Kasumi-1 (cell line): ENCODE data around the gene PPP1R27.

Experiments
- DNase-seq, 2 experiments: peaks; one replicate each; lab custom pipeline; 2025; lab: John Stamatoyannopoulos, UW

The PPP1R27 gene

GRCh38 chr17:81834831-81835267, at the start of gene PPP1R27:
PPP1R27 (minus strand) TSS chr17:81835050; CDS start chr17:81834953, 97 bp downstream.
- no peak for DNase-seq

- no peak for DNase-seq
These were observed 49.7 kb upstream of the PPP1R27 start for GRCh38 chr17:81884520-81884919.

DNA sequence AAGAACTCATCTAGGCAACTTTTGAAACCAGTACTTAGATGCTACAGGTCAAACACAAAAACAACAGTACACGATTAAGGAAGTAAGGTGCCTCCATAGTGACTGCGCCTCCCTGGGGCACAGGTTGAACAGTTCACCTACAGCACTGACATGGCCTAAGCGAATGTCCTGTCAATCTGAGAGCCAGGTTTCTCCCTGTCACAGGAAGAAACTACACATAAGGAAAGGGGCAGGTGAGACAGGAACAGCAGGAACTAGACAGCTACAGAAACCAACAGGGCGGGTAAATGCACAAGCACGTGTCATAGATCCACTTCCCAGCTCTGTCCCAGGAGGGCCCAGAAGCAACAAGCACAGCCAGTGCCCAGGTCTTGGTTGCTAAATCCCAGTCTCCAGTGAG, 44.3 kb upstream of the PPP1R27 start:
- no peak for DNase-seq

DNA sequence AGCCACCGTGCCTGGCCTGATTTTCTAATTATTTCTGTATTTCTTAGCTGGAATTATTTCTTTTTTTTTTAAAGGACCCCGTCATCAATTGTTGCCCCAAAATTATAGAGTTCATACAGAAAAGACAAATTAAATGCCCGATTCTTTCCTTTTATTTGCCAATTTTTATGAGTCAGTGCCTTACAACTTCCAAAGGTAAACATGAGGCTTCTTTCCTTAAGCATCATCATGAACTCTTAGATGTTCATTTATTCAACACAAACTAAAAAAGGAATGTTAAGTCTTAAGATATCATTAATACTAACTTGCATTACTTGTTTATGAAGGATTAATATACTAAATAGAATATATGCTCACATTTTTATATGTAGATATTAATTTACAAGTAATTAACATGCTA, 43.4 kb upstream of the PPP1R27 start:
- no peak for DNase-seq

GRCh38 chr17:81877569-81877968, 42.7 kb upstream of the PPP1R27 start:
- DNase-seq: no peak

DNA sequence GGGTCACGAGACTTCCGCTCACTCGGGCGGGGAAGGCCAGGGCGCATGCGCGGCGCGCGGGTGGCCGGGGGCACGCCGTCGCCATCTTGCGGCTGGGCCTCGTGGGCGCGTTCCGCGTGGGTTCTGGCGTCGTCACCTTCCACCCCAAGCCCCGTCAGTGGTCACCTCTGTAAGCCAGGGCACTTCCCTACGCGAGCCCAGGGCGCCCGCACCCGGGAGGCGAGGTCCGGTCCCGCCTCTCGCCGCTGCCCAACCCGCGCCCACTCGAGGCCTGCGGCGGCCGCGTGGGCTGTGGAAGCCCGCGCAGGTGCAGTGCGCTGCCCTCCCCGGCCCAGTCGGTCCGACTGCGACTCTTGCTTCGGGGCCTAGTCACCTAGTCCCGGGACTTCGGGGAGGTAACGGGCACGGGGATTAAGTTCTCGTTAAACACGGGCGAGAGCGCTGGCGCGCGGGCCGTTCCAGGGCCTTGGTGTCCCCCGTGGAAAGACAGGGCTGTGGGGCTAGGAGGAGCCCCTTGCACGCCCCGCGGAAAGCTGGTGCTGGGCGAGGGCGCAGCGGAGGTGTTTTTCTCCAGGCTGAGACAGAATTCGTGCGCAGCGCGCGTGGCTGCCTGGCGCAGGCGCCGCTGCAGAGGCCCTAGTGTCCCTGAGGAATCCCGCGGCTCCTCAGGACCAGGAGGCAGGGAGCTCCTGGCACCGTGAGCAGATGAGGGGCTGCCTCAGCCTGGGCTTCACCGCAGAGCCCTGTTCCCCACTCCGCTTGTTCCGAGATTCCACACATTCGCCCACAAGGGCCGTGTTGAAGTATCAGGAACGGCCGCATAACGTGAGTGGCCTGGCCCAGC, 36.8 kb upstream of the PPP1R27 start:
- peak; percentile 65 to 88 for DNase-seq

GRCh38 chr17:81870981-81871386, 36.1 kb upstream of the PPP1R27 start, which contains the start of gene ARHGDIA:
ARHGDIA (minus strand) TSS chr17:81871337; CDS start chr17:81869930, 1,407 bp downstream.
- peak in 1 of 2 experiments; percentile 87 for DNase-seq

GRCh38 chr17:81870131-81870980, 35.5 kb upstream of the PPP1R27 start:
- DNase-seq: peak; percentile 32 to 47

- DNase-seq: peak; percentile 33 to 36
These were observed 34.6 kb upstream of the PPP1R27 start for GRCh38 chr17:81869221-81870130.

GRCh38 chr17:81868674-81869220, 33.9 kb upstream of the PPP1R27 start:
- no peak for DNase-seq

DNA sequence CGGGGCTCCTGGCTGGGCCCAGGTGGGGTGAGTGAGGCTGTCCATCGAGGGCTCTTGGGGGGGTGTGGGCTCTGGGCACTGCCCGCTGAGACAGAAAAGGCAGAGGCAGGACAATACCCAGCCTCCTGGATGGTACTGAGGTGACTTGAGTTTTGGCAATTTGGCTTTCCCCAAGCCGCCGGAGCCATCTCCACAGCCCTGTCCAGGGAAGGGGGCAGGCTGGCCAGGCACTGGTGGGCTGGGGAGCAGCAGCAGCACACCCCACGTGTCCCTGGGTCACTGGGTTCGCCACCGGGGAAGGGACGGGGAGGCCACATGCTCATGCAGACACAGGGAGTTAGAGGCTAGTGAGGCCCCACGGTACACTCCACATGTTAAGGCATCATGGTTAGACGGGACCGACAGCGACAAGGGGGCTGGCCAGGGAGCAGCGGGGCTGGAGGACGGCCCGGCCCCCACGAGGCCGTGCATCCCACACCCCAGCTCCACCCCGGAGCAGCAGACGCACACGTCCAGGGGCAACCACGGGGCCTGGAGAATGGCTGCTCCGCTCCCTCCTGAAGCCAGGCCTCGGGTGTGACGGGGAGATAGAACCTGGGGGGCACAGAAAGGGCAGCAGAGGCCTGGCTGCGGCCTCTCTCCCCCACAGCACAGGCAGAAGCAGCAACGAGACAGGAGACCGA, 33.3 kb upstream of the PPP1R27 start:
- DNase-seq: no peak

GRCh38 chr17:81867170-81867990, 32.5 kb upstream of the PPP1R27 start:
- DNase-seq: peak; percentile 76 to 92

DNA sequence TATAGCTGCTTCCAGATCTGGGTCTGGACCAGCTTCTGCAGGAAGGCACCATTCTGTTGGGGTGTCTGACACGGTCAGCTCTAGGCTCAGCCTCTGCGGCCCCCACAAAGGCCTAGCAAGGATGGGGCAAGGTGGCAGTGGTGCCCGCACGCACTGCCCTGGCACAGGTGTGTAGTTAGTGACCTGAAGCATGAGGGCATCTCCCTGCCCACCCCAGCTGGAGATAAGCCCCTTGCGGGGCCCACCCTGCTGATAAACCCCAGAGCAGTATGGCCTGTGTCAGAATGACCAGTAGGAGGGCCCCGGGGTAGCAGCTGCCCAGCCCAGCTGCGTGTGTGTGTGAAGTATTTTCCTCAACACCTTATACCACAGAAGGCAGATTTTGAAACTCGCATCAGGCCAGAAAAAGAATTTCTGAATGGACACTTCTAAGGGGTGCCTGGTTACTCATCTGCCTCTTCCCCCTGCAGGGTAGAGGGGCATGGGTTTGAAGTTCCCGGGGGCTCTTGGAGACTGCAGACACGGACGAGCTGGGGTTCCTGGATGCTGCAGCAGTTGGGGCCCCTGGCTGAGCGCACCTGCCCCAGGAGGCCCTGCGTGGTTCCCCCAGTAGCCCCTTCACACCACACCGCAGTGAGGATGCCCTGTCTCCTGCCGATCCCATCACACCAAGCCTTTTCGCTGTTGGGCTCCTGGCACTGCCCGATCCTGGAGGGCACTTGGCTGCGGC, 31.8 kb upstream of the PPP1R27 start:
- no peak for DNase-seq

DNA sequence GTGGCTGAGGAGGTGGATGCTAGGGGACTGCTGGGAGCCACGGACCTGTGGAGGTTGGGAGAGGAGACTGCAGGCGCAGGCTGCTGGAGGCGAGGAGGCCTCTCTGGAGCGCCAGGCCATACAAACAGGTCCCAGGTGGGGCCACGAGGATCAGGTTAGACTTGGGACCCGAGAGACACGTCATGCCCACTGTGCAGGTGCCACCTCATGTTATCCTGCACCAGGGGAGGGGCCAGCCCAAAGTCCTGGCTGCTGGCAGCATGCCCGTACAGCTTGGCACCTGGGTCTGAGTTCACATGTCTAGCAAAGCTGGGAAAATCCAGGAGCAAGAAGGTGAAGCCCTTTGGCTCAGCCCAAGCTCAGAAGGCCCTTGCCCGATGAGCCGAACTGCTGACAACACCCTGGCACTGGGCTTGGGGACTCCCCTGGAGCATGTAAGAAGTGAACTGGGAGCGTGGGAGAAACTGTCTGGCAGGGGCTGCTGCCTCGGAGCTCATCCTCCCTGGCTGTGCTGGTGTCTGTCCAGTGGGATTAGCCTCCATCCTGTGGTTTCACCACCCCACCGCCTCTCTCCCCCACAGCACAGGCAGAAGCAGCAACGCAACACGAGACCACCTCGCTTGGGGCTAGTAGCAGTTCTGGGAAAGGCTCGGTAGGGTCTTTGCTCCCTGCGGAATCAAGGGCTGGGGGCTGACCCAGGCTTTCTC, 31.0 kb upstream of the PPP1R27 start:
- DNase-seq: no peak

GRCh38 chr17:81865358-81865732, 30.5 kb upstream of the PPP1R27 start:
- no peak for DNase-seq

DNA sequence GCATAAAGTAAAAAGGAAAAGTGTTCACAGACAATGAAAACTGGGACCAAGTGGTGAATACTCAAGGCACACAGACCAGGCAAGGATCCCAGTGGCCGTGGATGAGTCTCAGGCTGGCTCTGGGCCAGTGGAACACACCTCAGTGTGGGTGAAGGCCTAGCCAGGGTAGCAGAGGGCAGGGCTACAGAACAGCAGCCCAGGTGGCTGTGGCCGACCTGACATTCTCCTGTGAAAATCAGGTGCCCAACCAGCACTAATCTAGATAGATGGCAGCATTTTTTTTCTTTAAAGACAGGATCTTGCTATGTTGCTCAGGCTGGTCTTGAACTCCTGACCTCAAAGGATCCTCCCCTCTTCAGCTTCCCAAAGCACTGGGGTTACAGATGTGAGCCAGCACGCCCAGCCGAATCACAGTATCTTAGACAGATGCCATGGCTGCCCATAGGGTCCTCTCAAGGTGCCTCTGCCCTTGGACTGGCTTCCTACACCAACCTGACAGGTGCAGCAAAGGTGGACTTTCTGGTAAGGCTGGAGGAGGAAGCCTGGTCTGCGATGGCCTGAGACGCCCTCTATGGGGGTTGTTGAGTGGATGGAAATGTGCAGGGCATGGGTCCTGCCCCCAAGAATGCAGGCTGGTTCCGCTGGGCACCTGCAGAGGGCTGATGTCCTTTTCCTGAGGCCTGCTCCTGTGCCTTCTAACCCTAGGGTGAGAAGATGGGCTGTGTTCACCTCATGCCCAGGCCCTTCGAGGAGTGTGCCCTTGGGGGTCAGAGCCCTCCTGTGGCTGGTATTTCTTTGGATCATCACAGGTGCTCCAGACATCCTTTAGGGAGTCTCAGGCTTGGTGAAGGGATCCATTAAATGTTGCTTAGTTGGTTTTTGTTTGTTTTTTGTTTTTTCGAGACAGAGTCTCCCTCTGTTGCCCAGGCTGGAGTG, 29.3 kb upstream of the PPP1R27 start:
- DNase-seq: no peak

- peak in 1 of 2 experiments; percentile 47 for DNase-seq
These were observed 28.3 kb upstream of the PPP1R27 start for GRCh38 chr17:81863123-81863675.
